ENCODE results near the gene BOD1L1.

DNA sequence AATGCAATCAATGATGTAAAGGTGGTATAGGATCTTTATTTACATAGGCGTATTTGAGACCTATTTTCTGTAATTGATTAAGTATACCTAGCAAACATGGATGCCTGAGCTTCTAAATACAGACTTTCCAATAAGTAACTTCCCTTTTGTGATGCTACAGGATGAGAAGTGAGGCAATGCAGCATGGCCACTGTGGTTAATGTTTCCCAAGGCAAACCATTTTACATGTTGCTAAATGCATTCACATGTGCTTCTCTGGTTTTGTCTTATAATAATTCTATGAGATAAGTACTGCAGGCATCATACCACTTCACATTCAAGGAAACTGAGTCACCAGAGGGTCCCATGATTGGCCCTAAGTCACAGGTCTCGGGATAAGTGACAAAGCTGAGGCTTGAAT lies 47.5 kb downstream of the BOD1L1 start:
- TF ChIP-seq POLR2A (IDR thresholded peaks at IDR 0.05; ENCODE audit: low read depth, low read length): no peak
- no peak for TF ChIP-seq POLR2AphosphoS5 (IDR thresholded peaks at IDR 0.05; ENCODE audit: low read depth, low read length)

Measured in GM12892 (cell line).